HepG2 (cell line): ENCODE measurements around the gene NARS2. TPM values are rescaled to one million over a fixed set of nuclear protein-coding genes. Genes with fewer than 3 reads are reported as not detected.

ENCODE experiments used
- ATAC-seq: fragments of 200-7000 bp; cut with Tn5 transposase; 3 replicates; pipeline ENCODE4 v1.9.1; 2020; ENCODE audit warnings: mild to moderate bottlenecking, moderate library complexity
- BruUV-seq: library from RNA; stranded (reverse); fragments of 400-500 nt; replicated peaks from 2 replicates; lab custom pipeline; 2021; lab: Mats Ljungman, UMichigan
- CTCF ChIA-PET: fragments of 300-600 bp; formaldehyde crosslinking; extraction: SDS; loops from one replicate; lab custom pipeline; 2021; ENCODE audit warnings: low total read pairs, inconsistent platforms, low intra/inter-chr PET ratio; lab: Yijun Ruan, JAX
- POLR2A ChIA-PET: fragments of 350-600 bp; sonication (Branson Sonifier 250); formaldehyde crosslinking; loops from one replicate; lab custom pipeline; 2020; ENCODE audit warnings: antibody characterized with exemption, inconsistent platforms; lab: Yijun Ruan, JAX
- DNase-seq: peaks from one replicate; pipeline ENCODE4 v3.0.0-alpha.2; 2015; ENCODE audit warnings: low spot score
- FAIRE-seq: peaks from 3 replicates; lab custom pipeline; 2011; peaks lifted over from hg19 to GRCh38; lab: Jason Lieb, UNC
- H2AFZ ChIP-seq: one replicate; pipeline ENCODE4 v1.6.1; 2011; ENCODE audit warnings: low read length, inconsistent platforms
- H3K27ac ChIP-seq: fragments of 300-600 bp; 3 replicates; pipeline ENCODE4 v1.8.0; 2011; ENCODE audit warnings: mixed run types, mild to moderate bottlenecking, mixed read lengths, low read length, inconsistent platforms; ENCODE audit not compliant: insufficient read depth; ENCODE audit errors: extremely low read length
- H3K27me3 ChIP-seq, 2 experiments: fragments of 200-600 bp in 1 of 2; 2 replicates in 1 of 2; 3 replicates in 1 of 2; pipeline versions ENCODE4 v1.6.0 to v1.8.0; 2011; ENCODE audit warnings: low read length in 2 of 2, mild to moderate bottlenecking in 2 of 2, moderate library complexity in 2 of 2, inconsistent platforms in 1 of 2; ENCODE audit not compliant: insufficient read depth in 2 of 2, control insufficient read depth in 1 of 2
- H3K36me3 ChIP-seq, 2 experiments: fragments of 200-600 bp in 1 of 2; replicated peaks in 1 of 2; 2 replicates in 1 of 2; 3 replicates in 1 of 2; pipeline versions ENCODE4 v1.5.1 to v1.8.0; 2011; ENCODE audit warnings: low read length in 2 of 2, inconsistent platforms in 1 of 2; ENCODE audit not compliant: insufficient read depth in 2 of 2, control insufficient read depth in 1 of 2
- H3K4me1 ChIP-seq: 2 replicates; pipeline ENCODE4 v1.5.1; 2012; ENCODE audit warnings: low read length, inconsistent platforms; ENCODE audit not compliant: insufficient read depth
- H3K4me2 ChIP-seq: 2 replicates; pipeline ENCODE4 v1.6.0; 2011; ENCODE audit warnings: low read depth, low read length, inconsistent platforms
- H3K4me3 ChIP-seq, 3 experiments: fragments of 200-600 bp in 1 of 3; sonication (generic), shearing (Covaris generic) in 1 of 3; replicated peaks in 1 of 3; 2 replicates each; pipeline ENCODE4 v1.5.1; 2011 to 2016; ENCODE audit warnings: low read length in 3 of 3, inconsistent platforms in 2 of 3, low read depth in 2 of 3, mild to moderate bottlenecking in 2 of 3, control low read depth in 1 of 3, mixed read lengths in 1 of 3; ENCODE audit not compliant: insufficient read depth in 1 of 3
- H3K79me2 ChIP-seq: one replicate; pipeline ENCODE4 v1.6.1; 2011; ENCODE audit warnings: low read length, inconsistent platforms; ENCODE audit not compliant: insufficient read depth
- H3K9ac ChIP-seq: 2 replicates; pipeline ENCODE4 v1.6.0; 2011; ENCODE audit warnings: mild to moderate bottlenecking, low read depth, low read length, inconsistent platforms; ENCODE audit not compliant: insufficient read depth
- H3K9me3 ChIP-seq: 2 replicates; pipeline ENCODE4 v1.5.1; 2012; ENCODE audit warnings: mild to moderate bottlenecking, low read length
- H4K20me1 ChIP-seq: 2 replicates; pipeline ENCODE4 v1.6.0; 2011; ENCODE audit warnings: inconsistent platforms, mild to moderate bottlenecking, low read length, moderate library complexity; ENCODE audit not compliant: insufficient read depth
- CSRNP2 ChIP-seq: sonication (generic); formaldehyde crosslinking; conservative IDR thresholded peaks from 2 replicates; pipeline ENCODE4 v1.8.0; 2022; ENCODE audit warnings: low read depth, missing genetic modification reagents
- E2F2 ChIP-seq: sonication (generic); formaldehyde crosslinking; IDR thresholded peaks from 2 replicates; pipeline ENCODE4 v1.4.0; 2020; ENCODE audit warnings: missing genetic modification reagents, borderline replicate concordance
- FOXP1 ChIP-seq, 2 experiments: fragments of 450-650 bp in 1 of 2; IDR thresholded peaks; 2 replicates each; pipeline ENCODE4 v1.6.1; 2017 to 2018; ENCODE audit warnings: antibody characterized with exemption in 1 of 2
- NAIF1 ChIP-seq: sonication (generic); formaldehyde crosslinking; IDR thresholded peaks from 2 replicates; pipeline ENCODE4 v1.5.0; 2020; ENCODE audit warnings: mild to moderate bottlenecking, missing genetic modification reagents, borderline replicate concordance
- NBN ChIP-seq: fragments of 450-650 bp; conservative IDR thresholded peaks from 2 replicates; pipeline ENCODE4 v1.6.1; 2017
- NFE2L2 ChIP-seq: fragments of 150-350 bp; IDR thresholded peaks from 2 replicates; pipeline ENCODE4 v1.6.1; 2014; ENCODE audit warnings: low read length
- NFKB2 ChIP-seq: sonication (generic); formaldehyde crosslinking; IDR thresholded peaks from 2 replicates; pipeline ENCODE4 v1.4.0; 2020; ENCODE audit warnings: missing genetic modification reagents, borderline replicate concordance
- NR2F6 ChIP-seq, 2 experiments: IDR thresholded peaks; 2 replicates each; pipeline ENCODE4 v1.6.1; 2016; ENCODE audit warnings: antibody characterized with exemption in 1 of 2, mild to moderate bottlenecking in 1 of 2
- PCBP2 ChIP-seq: fragments of 200-400 bp; formaldehyde crosslinking; optimal IDR thresholded peaks from 2 replicates; pipeline ENCODE3; 2018; ENCODE audit warnings: low read length, low read depth; ENCODE audit not compliant: poor library complexity, severe bottlenecking
- POGZ ChIP-seq: sonication (generic); formaldehyde crosslinking; IDR thresholded peaks from 2 replicates; pipeline ENCODE4 v1.4.0; 2020; ENCODE audit warnings: mild to moderate bottlenecking, missing genetic modification reagents
- SOX13 ChIP-seq, 3 experiments: fragments of 450-650 bp in 1 of 3; sonication (generic) in 1 of 3; formaldehyde crosslinking in 1 of 3; IDR thresholded peaks in 2 of 3; conservative IDR thresholded peaks in 1 of 3; 2 replicates each; pipeline versions ENCODE4 v1.5.0 to v1.6.1; 2016 to 2020; ENCODE audit warnings: antibody characterized with exemption in 1 of 3, mild to moderate bottlenecking in 1 of 3, missing compliant biosample characterization in 1 of 3, missing genetic modification reagents in 1 of 3, moderate library complexity in 1 of 3
- SOX5 ChIP-seq: IDR thresholded peaks from 2 replicates; pipeline ENCODE4 v1.6.1; 2016; ENCODE audit warnings: borderline replicate concordance
- SOX6 ChIP-seq, 2 experiments: fragments of 450-650 bp in 1 of 2; sonication (generic) in 1 of 2; formaldehyde crosslinking in 1 of 2; IDR thresholded peaks; 2 replicates each; pipeline versions ENCODE4 v1.4.0 to v1.6.1; 2017 to 2020; ENCODE audit warnings: antibody characterized with exemption in 1 of 2, mild to moderate bottlenecking in 1 of 2, missing genetic modification reagents in 1 of 2
- SRSF9 ChIP-seq: fragments of 200-400 bp; formaldehyde crosslinking; IDR thresholded peaks from 2 replicates; pipeline ENCODE4 v1.6.1; 2018; ENCODE audit warnings: borderline replicate concordance, mild to moderate bottlenecking, low read depth, low read length; ENCODE audit not compliant: insufficient read depth, poor library complexity, severe bottlenecking
- THYN1 ChIP-seq: sonication (generic); formaldehyde crosslinking; IDR thresholded peaks from 2 replicates; pipeline ENCODE4 v1.8.1; 2023; ENCODE audit warnings: low read depth, mild to moderate bottlenecking, moderate library complexity, missing genetic modification reagents, borderline replicate concordance
- ZNF431 ChIP-seq: sonication (generic); formaldehyde crosslinking; IDR thresholded peaks from 2 replicates; pipeline ENCODE4 v1.9.0; 2022; ENCODE audit warnings: missing genetic modification reagents, low read depth, mild to moderate bottlenecking, borderline replicate concordance
- ZNF615 ChIP-seq: sonication (generic); formaldehyde crosslinking; IDR thresholded peaks from 2 replicates; pipeline ENCODE4 v1.5.0; 2020; ENCODE audit warnings: mild to moderate bottlenecking, missing genetic modification reagents, borderline replicate concordance
- ZNF770 ChIP-seq: sonication (generic); formaldehyde crosslinking; IDR thresholded peaks from 2 replicates; pipeline ENCODE4 v1.5.0; 2020; ENCODE audit warnings: mild to moderate bottlenecking, missing genetic modification reagents
- ZSCAN30 ChIP-seq: sonication (generic); formaldehyde crosslinking; IDR thresholded peaks from 2 replicates; pipeline ENCODE4 v1.5.0; 2020; ENCODE audit warnings: mild to moderate bottlenecking, missing genetic modification reagents
- WGBS: methylation state at CpG from one replicate; pipeline ENCODE4 v1.1.6; 2017; ENCODE audit warnings: low lambda C conversion rate; 5-methylcytosine and 5-hydroxymethylcytosine counted together
- in situ Hi-C: cut with HindIII; loops from 2 replicates; pipeline ENCODE4 v1.10.0; 2017; ENCODE audit warnings: low pct_unique_long_range_greater_than_20kb; ENCODE audit not compliant: extremely low pct_ligation_motif_present
- intact Hi-C: fragments of 100-400 bp; cut with micrococcal nuclease; formaldehyde crosslinking; loops from one replicate; pipeline ENCODE4 v1.10.0; 2022; ENCODE audit not compliant: unreplicated experiment
- polyA plus RNA-seq, 8 experiments: library from polyadenylated mRNA; depleted of rRNA in 3 of 8; stranded (reverse) in 7 of 8; unstranded in 1 of 8; fragments of >200 nt; fragmentation: Illumina TruSeq in 4 of 8; extraction: Trizol in 4 of 8; gene quantifications; 2 replicates each; pipeline versions ENCODE4 v1.2.1 to v1.2.3, GENCODE V29; 2011 to 2016; ENCODE audit warnings: low read depth in 4 of 8, missing spikeins in 1 of 8, mixed read lengths in 1 of 8; ENCODE audit not compliant: insufficient read depth in 1 of 8
- total RNA-seq, 5 experiments: library from RNA; depleted of rRNA; stranded (reverse); fragments of >200 nt; fragmentation: Illumina TruSeq; extraction: Trizol; gene quantifications; 2 replicates each; pipeline ENCODE4 v1.2.3, GENCODE V29; 2016; ENCODE audit warnings: low read depth in 1 of 5

The NARS2 gene
- total and polyA plus RNA-seq, 2 of the 13 experiments (the other 11 are each of a cell fraction or from before 2014, with no cell fraction given) = 45.9 to 65.0 TPM

- ATAC-seq = peak; percentile 44; the same call in 2 of the 3 replicates
- CTCF ChIA-PET = no interaction called here
- TF ChIP-seq THYN1 (CRISPR knock-in tag) = no peak
- TF ChIP-seq E2F2 (CRISPR knock-in tag) = no peak
- no peak for TF ChIP-seq NAIF1 (CRISPR knock-in tag)
- TF ChIP-seq ZNF770 = no peak
- no peak for TF ChIP-seq SRSF9
- peak; percentile 78 for TF ChIP-seq SOX5 (CRISPR knock-in tag)
- no peak for TF ChIP-seq NFKB2 (CRISPR knock-in tag)
- TF ChIP-seq PCBP2 = no peak
- no peak for TF ChIP-seq ZNF615 (CRISPR knock-in tag)
- peak; percentile 51; the same call in 1 of the 2 replicates for TF ChIP-seq SOX13 (IDR thresholded peaks at IDR 0.05)
- peak in 1 of 2 experiments; percentile 96; a peak in 2 of 4 replicates for TF ChIP-seq SOX13 (CRISPR knock-in tag; conservative IDR thresholded peaks at IDR 0.05 in 1 of 2, IDR thresholded peaks at IDR 0.05 in 1 of 2)
- TF ChIP-seq SOX6 (IDR thresholded peaks at IDR 0.05) = no peak
- TF ChIP-seq SOX6 (CRISPR knock-in tag; IDR thresholded peaks at IDR 0.05) = peak; percentile 34; the same call in 1 of the 2 replicates
- TF ChIP-seq ZNF431 = no peak
- TF ChIP-seq NFE2L2 = no peak
- TF ChIP-seq FOXP1 (IDR thresholded peaks at IDR 0.05) = no peak
- TF ChIP-seq FOXP1 (CRISPR knock-in tag; IDR thresholded peaks at IDR 0.05) = 0 out of 2 replicates have a peak, but pooled peaks have one; percentile 6
- no peak for TF ChIP-seq ZSCAN30 (CRISPR knock-in tag)
- no peak for TF ChIP-seq POGZ (CRISPR knock-in tag)
- no peak for TF ChIP-seq CSRNP2 (CRISPR knock-in tag)
- TF ChIP-seq NBN = no peak
- TF ChIP-seq NR2F6 (IDR thresholded peaks at IDR 0.05) = peak; percentile 51
- no peak for TF ChIP-seq NR2F6 (CRISPR knock-in tag; IDR thresholded peaks at IDR 0.05)
Observed at GRCh38 chr11:78540256-78540655, 34.4 kb downstream of the NARS2 start.

More at GRCh38 chr11:78540256-78540655, 34.4 kb downstream of the NARS2 start:
- Histone ChIP-seq H3K4me2 (no peak overlapping the region), H3K4me3 (no peak overlapping the region), H3K36me3 (peaks cover 13 to 34% of the 10 kb centered on the region in 2 experiments), H3K9ac (no peak overlapping the region), H3K27ac (peak overlapping the region; percentile 38), H4K20me1 (peaks cover 11% of the 10 kb centered on the region), H3K9me3 (no peaks in the 10 kb centered on the region), H3K79me2 (peaks cover 10% of the 10 kb centered on the region), H3K27me3 (no peaks in the 10 kb centered on the region), H3K4me1 (peaks cover 38% of the 10 kb centered on the region), H2AFZ (no peak overlapping the region)
- intact Hi-C loops = no loop called here
- POLR2A ChIA-PET = interaction anchor here (1.6 kb wide), 1 partner anchor 34 kb away, joined by 6 read pairs; the partner anchor contains the start of gene NARS2
- no TSS peak for BruUV-seq
- 47% methylated on average over 2 of the region's 2 CpGs for WGBS
- FAIRE-seq = no peak
- in situ Hi-C loops = no loop called here
- peak; percentile 59 for DNase-seq
